Measurements from ENCODE around the gene BMPER.

The BMPER gene

DNA sequence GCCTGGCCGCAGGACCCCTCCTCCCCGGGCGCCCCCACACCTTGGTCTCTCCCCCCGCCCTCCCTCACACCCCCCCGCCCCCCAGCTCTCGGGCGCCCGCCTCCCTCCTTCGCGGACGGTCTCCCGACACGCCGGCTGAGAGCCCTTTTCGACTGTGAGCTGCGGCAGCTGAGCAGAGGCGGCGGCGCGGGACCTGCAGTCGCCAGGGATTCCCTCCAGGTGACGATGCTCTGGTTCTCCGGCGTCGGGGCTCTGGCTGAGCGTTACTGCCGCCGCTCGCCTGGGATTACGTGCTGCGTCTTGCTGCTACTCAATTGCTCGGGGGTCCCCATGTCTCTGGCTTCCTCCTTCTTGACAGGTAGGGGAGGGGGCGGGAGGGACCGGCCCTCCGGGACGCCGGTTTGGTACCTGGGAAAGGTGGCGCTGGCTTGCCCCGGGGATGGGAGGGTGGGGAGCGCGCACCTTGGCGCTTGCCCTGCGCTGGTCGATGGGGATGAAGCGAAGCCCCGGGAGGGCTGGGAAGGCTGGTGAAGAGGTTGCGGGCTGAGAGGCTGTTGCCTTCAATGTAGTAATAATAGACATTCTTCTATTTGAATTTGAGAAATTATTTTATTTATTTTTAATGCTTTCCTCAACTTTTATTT lies at the start of gene BMPER:
Gene BMPER (plus strand): TSS at position 151 of the 644 bp plus-strand sequence. CDS start 75 bp downstream, at position 226.
- no peak for DNase-seq

DNA sequence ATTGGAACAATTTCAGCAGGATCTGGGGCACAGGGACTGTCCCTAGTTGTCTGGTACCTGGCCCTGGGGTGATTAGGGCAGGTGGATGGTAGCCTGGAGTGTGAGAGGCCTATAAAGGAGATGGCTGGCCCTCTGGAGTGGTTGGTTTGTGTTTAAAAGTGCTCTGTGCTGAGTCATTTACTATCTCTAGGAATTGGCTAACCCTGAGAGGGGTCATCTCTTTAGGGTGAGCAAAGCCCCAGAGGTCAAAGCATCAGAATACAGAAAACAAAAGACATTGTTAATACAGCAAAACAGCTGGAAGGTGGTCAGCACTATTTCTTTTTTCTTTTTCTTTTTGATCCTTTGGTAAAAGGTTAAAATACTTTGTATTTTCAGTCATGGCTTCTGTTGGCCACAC lies 43.4 kb upstream of the BMPER start:
- no peak for DNase-seq

DNA sequence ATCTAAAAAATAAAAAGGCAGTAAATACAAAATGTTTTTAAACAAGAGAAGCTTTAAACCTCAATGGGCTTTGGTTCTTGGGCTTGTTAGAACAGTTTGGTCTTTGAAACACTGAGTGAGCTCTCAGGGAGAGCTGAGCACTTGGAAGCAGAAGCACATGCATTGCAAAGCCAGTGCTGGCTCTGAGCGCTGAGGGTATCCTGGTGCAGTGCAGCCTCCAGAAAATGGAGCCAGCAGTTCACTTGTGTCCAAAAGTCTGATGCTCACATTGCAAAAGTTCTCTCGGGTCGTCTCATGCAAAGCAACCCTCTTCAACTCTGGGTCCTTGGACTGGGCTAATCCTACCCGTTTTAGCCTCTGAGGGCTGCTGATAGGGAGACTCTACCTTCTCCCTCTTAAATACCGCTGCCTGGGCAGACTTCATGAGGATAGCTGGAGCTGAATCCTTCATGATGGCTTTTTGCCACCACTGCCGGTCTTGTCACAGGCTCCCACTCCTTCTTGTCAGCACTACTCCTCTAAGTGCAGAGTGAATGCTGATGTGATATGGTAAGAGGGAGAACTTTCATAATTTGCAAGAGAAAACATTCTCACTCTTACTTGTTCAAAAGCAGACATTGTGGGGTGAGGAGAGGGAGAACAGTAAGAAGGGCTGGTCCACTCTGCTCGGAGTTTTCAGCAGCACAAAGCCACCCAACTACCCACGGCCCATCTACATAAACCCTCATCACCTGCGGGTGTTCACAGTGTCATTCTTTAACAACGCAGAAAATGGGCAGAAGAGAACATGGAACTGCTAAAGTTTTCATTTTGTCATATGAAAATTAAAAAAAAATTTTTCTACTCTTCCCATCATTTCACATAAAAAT lies 42.2 kb upstream of the BMPER start:
- no peak for DNase-seq

DNA sequence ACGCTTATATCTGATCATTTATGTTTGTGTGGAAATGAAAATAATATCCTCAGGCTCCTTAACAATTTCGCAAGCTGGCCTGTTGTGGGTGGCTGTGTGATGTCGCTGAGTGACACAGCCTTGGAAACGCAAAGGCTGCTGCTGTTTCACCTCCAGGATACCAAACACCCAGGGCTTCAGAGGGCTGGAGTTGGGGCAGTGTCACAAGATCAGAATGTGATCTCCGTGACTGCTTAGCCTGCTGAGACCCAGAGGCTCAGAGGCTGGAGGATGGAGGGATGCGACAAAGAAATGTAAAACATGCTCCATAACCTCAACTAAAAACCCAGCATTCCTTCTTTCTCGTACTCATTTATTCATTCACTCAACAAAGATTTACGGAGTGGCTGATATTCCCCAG lies 37.2 kb upstream of the BMPER start:
- DNase-seq, result no peak

DNA sequence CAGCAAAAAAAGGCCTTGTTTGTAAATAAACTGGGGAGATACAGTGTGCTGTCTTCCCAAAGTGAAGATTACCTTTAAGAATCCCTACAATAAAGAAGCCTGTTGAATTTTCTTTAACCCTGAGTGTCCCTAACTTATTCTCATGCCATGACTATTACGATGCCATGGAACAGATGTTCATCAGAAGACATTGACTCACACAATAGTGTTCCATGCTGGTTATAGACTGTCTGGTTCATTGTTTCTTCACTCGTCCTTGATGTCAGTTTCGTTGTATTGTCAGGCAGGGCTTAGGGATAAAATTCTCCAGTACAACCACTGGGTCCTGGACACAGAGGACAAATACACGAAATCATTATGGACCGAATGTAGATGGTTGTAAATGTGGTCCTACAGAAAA lies 36.2 kb upstream of the BMPER start:
- DNase-seq, result no peak

DNA sequence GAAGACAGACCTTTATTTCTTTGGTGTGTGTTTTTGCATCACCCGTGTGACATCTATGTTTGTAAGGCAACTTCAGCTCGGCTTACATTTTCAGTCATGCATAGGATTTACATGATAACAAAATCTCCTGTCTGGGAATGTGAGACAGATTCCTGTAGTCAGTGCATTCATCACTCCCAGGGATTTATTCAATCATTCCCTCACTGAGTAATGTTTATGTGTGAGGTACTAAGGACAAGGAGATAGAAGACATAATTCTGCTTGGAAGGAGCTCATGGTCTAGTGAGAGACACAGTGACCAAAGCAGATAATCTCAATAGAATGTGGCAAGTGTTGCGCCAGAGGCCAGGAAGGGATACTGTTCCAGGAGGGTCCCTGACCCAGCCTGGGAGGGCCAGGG lies 35.2 kb upstream of the BMPER start:
- no peak for DNase-seq

DNA sequence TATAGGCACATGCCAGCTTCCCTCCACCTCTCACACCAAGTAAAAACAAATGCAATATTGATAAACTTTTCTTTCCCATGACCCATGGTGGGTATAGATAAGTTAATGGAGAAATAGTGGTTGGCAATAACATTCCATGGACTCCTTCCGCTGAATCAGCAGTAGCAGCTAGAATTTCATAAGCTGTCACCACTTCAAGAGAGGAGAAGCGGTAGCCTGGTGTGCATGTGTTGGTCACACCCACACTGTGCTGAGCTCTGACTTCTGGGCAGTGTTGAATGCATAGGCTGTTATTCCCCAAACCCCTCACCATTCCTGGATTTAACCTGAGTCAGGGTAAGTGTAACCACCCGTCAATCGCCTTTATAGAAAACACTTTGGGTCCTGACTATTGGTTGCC lies 32.5 kb upstream of the BMPER start:
- no peak for DNase-seq

DNA sequence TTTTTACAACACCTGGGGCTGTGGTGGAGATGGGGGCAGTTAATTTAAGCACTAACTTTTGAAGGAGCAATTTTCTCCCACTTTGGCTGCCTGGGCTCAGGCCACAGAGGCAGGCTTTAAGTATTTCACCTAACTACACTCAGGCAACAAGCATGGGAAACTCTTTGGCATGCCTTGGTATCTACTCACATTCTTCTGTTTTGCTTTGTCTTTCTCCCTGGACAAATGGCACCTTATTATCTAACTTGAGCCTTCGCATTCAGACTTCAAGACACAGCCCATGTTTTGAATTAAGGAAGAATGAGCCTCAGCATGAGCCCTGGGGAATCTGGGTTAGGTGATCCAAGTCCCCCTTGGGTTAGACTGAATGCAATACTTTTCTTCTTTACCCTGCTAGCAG lies 31.8 kb upstream of the BMPER start:
- no peak for DNase-seq

DNA sequence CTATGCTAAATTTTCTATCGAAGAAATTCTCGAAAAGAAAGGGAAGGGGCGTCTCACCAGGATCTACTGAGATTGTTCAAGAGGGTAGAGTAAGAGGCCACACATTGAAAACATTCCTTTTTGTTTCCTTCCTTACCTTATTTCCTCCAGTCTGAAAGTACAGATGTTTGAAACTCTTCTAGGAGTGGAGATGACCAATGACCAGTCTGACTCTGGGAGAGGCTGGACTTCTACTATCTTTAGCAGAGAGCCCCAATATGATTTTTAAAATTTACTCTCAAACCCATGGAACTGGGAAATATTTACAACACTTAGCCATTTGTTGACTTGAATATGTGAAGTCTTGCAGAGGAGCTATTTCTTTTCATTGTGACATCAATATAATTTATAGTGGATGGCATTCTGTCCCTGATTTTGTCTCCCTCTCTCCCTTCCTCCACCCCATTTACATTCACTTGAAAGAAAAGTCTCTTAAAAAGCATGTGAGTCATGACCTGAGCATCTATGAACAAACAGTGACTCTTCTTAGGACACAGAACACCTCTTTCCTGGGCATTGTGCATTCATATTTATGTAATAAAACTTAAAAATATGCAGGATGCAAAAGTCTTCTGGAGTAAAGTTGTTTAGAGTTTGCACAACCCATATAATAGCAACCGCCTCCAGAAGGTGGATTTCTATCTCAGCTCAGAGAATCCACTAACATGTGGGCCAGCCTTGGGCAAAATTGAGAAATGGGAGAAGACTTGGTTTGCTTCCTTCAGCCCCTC lies 31.2 kb upstream of the BMPER start:
- DNase-seq, result no peak

DNA sequence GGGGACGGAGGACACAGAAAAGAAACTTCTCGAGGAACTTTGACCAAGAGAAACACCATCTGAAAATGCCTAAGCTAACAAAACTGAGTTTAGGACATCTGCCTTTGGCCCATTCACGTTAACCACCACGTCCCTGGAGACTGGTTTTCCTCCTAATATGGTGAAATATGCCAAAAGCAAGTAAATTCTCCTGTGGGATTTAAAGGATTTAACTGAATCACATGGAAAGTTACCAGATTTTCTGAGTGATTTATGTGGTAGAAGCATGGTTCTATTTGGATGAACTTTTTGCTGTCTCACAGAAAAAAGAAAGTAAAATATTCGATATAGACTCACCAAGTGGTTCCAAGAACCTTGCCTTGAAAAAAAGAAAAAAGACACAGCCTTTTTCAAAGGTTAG lies 30.4 kb upstream of the BMPER start:
- no peak for DNase-seq

DNA sequence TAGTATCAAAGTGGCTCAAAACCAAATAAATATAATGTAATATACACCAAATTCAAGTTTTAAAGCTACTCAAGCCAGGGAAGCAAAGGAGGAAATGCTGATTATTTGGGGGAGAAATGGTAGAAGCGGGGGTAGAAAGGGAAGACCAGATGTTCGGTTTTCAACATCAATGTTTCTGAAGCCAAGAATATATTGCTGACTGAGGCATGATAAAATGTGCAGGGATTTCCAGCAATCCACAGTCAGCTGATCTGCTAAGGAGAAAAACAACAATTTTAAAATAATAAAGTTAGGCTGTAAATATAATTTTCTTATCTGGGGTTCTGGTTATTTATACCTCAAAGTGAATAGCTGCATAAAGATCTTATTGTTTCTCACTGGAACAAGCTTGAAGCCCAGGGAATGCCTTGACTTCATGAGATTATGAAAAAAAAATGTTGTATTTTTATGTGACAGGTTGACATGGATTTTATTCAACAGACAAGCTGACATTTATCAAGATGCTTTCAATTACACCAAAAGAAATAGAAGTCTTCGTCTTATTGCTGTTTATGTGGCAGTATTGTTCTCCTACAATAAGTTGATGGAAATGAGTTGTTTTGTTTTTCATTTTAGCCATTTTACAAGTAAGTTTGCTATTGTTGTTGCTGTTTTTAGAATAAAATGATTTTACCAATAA lies 28.6 kb upstream of the BMPER start:
- no peak for DNase-seq

DNA sequence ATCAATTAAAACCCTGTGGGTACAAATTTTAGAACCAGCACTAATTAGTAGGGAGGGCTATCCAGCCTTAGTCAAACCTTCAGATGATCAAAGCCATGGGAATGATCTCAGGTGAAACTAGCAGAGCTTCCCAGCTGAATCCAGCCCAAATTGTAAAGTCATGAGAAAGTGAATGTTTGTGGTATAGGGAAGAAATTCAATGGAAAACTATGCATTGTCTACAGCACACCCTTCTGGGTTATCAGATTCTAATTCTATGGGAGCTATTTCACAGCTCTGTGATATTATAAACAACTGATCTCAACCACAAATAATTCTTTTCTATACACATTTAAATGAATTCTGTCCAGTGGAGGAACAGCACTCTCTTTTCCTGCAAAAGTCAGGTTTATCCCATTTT lies 24.6 kb upstream of the BMPER start:
- DNase-seq, result no peak

DNA sequence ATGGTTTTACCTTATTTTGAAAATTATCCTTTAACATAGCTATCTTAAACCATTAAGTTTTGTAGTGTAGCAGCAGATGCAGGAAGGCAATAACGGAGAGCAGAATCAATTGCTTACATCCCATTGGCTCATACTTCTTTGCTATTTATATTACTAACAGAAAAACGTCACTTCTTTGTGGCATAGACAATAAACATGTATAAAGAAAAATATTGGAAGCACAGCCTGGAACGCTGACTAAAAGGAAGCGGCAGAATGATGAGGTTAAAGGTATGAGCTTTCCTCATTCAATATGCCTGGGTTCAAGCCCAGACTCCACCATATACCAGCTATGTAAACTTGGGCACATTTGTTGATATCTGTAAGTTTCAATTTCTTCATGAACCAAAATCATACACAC lies 24.0 kb upstream of the BMPER start:
- DNase-seq, result no peak

DNA sequence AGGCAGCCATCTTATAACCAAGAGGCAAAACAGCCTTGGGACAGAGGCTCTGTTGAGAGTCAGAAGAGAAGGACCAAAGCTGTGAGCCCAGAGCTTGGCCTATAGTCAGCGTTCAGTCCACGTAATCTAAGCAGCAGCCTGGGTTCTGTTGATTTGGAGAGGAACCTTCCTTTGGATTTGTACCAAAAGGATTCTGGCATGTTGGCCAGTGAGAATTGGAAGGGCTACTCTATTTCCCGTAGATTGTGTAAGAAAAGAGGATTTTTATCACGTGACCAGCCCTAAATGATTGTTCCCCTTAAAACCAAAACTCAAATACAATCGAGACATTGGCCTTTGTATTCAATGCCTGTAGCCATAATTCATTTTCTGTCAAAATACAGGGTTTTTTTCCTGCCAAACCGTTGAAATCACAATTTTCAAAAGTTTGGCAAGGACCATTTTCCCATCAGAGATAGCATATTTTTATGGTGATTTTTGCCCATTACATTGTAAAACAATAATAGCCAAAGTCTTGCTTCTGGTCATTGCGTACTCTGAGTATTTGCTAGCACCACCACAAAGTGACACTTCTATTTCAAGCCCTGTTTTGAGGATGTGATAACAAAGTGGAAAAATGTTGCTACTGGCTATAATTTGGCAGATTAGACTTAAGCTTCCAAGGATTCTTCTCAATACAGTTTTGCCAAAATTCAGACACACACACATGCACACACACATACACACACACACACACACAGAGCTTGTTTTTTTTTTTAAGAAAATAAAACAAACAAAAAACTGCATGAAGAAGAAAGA lies 23.1 kb upstream of the BMPER start:
- DNase-seq, result no peak

DNA sequence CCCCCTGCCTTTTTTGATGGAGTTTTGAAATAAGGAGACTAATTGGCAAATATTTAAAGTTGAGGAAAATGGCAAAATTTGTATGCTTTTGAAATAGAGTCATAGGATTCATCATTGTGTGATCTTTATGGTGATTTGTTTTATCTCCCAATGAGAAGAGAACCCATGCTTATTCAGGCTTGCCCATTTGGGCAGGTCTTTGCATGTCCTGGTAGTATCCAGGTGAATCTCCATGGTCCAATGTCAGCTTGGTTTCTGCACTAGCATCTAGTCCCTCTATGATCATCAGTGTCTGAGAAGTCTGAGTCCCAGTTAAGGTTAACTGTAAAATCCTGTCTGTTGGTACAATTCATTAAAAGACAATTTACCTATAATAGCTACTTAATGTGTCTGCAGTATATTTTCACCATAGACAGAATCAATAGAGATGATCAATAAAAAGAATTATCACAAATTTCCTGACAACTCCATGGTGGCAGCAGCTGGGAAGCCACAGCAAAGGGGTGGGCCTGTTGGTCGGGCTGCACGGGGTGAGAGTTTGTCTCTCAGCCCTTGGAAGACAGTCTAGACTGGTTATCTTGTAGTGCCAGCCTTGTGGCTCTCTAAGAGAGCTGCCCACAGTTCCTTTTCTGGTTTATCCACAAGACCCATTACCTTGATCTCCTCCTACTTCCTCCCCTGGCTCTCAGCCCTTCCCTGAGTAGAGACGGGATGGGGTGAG lies 22.2 kb upstream of the BMPER start:
- no peak for DNase-seq

DNA sequence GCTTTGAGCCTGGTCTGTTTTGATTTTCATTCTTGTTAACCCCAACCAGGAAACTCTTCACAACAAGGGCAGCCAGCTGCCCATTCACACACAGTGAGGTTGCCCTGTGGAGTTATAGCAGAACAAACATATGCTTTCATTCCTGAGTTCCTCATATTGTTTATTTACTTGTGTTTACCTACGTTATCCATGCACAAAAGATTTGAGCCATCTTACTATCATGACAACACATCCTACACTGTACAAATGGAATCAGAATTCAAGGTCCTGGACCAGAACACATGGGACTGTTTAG lies 21.7 kb upstream of the BMPER start:
- DNase-seq, result no peak

DNA sequence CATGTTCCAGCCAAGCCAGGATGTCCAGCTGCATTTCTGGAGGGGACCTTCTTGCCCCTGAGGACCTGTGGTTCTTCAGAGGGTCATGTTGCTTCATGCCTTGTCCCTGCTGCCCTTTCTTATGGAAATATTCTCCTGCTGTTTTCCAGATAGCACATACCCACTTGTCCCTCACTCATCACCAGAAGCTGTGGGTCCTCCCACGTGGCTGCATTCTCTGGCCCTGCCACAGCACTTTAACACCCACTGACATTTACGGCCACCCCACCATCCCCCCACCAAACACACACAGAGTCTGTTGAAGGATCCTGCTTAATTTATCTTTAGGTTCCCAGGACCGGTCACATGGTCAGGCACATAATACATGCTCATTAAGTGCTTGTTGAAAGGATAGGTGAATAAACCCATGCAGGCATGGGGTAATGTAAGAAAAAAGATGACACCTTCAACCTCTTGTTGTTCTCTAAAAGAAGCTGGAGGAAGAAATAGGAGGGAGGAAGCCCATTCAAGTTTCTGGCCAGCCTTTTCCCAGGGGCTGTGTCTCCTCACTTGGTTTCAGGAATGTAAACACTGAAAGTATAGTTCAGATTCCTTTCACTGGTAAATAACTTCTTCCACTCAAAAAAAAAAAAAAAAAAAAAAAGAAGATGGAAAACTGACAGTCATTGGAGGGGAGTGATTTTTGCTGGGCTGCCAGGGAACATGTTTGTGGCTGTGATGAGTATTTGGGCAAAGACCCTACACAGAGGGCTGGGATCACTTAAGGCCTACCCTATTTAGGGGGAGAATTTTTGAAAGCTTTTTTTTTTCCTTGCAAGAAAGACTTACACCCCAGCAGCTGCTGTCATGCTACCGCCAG lies 19.8 kb upstream of the BMPER start:
- DNase-seq, result no peak

DNA sequence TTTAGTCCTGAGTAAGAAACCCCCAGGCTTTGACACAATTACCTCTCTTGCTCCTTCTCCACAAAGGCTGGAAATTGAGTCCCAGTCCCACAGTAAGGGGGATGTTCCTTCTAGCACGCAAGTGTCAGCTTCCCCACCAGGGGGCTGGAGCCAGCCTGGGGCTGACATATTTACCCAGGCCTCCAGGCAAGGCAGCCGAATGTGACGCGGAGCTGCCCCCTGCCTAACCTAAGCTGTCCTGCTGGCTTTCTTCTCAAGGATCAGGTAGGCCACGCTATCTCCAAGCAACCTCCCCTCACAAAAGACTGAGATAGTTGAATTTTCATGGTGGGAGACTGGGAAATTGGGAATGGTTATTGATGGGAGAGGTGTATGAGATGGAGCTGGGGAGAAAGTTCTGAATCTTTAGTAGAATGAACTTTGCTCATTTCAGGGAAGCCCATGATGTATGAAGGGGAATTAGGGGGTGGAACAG lies 19.2 kb upstream of the BMPER start:
- no peak for DNase-seq

DNA sequence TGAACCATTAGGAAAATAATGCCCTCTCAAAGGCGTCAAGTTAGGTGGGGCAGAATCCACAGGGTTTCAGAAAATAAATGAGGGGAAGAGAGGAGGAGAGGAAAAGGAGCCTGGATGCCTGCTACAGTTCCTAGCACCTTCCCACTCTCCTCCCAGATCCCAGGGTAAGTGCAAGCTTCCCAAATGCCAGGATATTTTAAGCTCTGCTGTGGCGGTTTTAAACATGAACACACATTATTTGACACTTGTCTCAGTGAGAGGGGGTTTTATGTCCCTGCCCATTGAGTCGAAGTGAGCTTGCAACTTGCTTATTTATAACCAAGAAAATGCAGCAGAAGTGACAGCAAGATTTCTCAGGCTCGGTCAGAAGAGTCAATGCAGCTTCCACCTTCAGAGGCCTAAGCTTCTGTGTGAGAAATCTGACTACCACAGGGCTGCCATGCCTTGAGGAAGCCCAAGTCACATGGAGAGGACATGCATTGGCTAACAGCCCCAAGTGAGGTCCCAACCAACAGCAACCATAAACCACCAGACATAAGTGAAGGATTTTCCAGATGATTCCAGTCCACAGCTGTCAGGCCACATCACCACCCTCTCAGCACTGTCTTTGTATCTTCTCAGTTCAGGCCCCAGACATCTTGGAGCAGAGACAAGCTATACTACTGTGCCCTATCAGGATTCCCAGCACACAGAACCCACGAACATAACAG lies 17.9 kb upstream of the BMPER start:
- DNase-seq, result no peak

DNA sequence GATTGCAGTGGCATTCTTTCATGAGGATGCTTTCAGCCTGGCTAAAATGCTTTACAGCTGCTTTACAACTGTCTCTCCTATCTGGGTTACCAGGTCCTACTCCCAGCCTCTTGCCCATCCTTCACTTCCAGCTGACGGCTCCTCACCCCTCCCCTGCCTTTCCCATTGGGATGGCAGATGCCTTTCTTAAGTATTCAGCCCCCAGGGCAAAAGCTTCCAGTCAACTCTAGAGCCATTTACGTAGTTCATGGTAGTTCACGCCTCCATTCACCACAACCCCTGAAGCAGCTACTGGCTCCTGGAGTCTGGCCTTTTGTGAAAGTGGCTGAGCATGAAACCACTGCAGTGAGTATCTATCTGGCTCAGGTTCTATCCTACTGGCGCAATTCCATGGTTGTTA lies 17.2 kb upstream of the BMPER start:
- no peak for DNase-seq

Measured in activated CD8-positive, alpha-beta memory T cell treated with anti-CD3 and anti-CD28 coated beads, Interleukin-2, amount 50 U/mL, for 4 hours (primary cell).